H1 (cell line): ENCODE measurements around the gene SEC61A1. TPM values are rescaled to one million over a fixed set of nuclear protein-coding genes. Genes with fewer than 3 reads are reported as not detected.

Experiments used
- ATF3 ChIP-seq: IDR thresholded peaks from 2 replicates; pipeline ENCODE4 v1.6.1; 2011; ENCODE audit warnings: low read depth, mild to moderate bottlenecking, low read length; ENCODE audit not compliant: insufficient read depth
- BACH1 ChIP-seq: IDR thresholded peaks from 2 replicates; pipeline ENCODE4 v1.6.1; 2012; ENCODE audit warnings: low read length, improper control_type of control experiment
- BRCA1 ChIP-seq: IDR thresholded peaks from 2 replicates; pipeline ENCODE4 v1.6.1; 2012; ENCODE audit warnings: low read depth, low read length, improper control_type of control experiment
- CBX8 ChIP-seq: fragments of 300-800, 300-1000 bp; sonication (generic); IDR thresholded peaks from 2 replicates; pipeline ENCODE4 v1.7.1; 2016; ENCODE audit warnings: low read depth, low read length, borderline replicate concordance
- CREB1 ChIP-seq: IDR thresholded peaks from 2 replicates; pipeline ENCODE4 v1.6.1; 2012; ENCODE audit warnings: inconsistent platforms
- CTBP2 ChIP-seq: IDR thresholded peaks from 2 replicates; pipeline ENCODE4 v1.7.0; 2011; ENCODE audit warnings: borderline replicate concordance, mild to moderate bottlenecking, moderate library complexity, mixed read lengths, low read length; ENCODE audit not compliant: insufficient read depth, insufficient read length
- E2F6 ChIP-seq: IDR thresholded peaks from 2 replicates; pipeline ENCODE4 v1.6.1; 2012; ENCODE audit warnings: inconsistent platforms
- GABPA ChIP-seq: IDR thresholded peaks from 2 replicates; pipeline ENCODE4 v1.6.1; 2011; ENCODE audit warnings: mild to moderate bottlenecking, low read length, moderate library complexity, borderline replicate concordance; ENCODE audit not compliant: insufficient read depth
- GTF2F1 ChIP-seq: IDR thresholded peaks from 2 replicates; pipeline ENCODE4 v1.6.1; 2012; ENCODE audit warnings: low read depth, low read length, improper control_type of control experiment, borderline replicate concordance
- MAFK ChIP-seq: IDR thresholded peaks from 2 replicates; pipeline ENCODE4 v1.6.1; 2012; ENCODE audit warnings: low read depth, mild to moderate bottlenecking, improper control_type of control experiment, low read length
- MAX ChIP-seq: IDR thresholded peaks from 2 replicates; pipeline ENCODE4 v1.6.1; 2012; ENCODE audit warnings: inconsistent platforms
- NRF1 ChIP-seq: IDR thresholded peaks from 2 replicates; pipeline ENCODE4 v1.6.1; 2011; ENCODE audit warnings: mild to moderate bottlenecking, low read depth, low read length, improper control_type of control experiment
- RFX5 ChIP-seq: IDR thresholded peaks from 2 replicates; pipeline ENCODE4 v1.6.1; 2011; ENCODE audit warnings: low read depth, low read length, improper control_type of control experiment, borderline replicate concordance
- RXRA ChIP-seq: IDR thresholded peaks from 2 replicates; pipeline ENCODE4 v1.6.1; 2011; ENCODE audit warnings: low read depth, mild to moderate bottlenecking, low read length, moderate library complexity; ENCODE audit not compliant: insufficient read depth
- SP1 ChIP-seq: IDR thresholded peaks from 2 replicates; pipeline ENCODE4 v1.6.1; 2011; ENCODE audit warnings: low read depth, low read length
- SP4 ChIP-seq: IDR thresholded peaks from 2 replicates; pipeline ENCODE4 v1.6.1; 2012; ENCODE audit warnings: low read length, inconsistent platforms
- TCF12 ChIP-seq: IDR thresholded peaks from 2 replicates; pipeline ENCODE4 v1.6.1; 2011; ENCODE audit warnings: low read depth, mild to moderate bottlenecking, low read length
- USF2 ChIP-seq: IDR thresholded peaks from 2 replicates; pipeline ENCODE4 v1.6.1; 2011; ENCODE audit warnings: low read length, improper control_type of control experiment
- YY1 ChIP-seq: IDR thresholded peaks from 2 replicates; pipeline ENCODE4 v1.6.1; 2011; ENCODE audit warnings: low read depth, mild to moderate bottlenecking, low read length
- polyA plus RNA-seq, 7 experiments: library from polyadenylated mRNA; depleted of rRNA in 3 of 7; stranded (reverse) in 5 of 7; unstranded in 2 of 7; fragments of >200 nt in 5 of 7; fragments of 200-250 nt in 2 of 7; gene quantifications; 1 replicate in 5 of 7; 2 replicates in 1 of 7; 4 replicates in 1 of 7; pipeline versions ENCODE4 v1.2.1 to v1.2.3, GENCODE V29; 2011 to 2013; ENCODE audit warnings: missing spikeins in 2 of 7, mixed read lengths in 2 of 7
- total RNA-seq: library from RNA; stranded (reverse); fragmentation: NEBNext Ultra II Directional; extraction: Animal tissue kit (Norgen Biotek cat#: 25700); gene quantifications from 2 replicates; pipeline ENCODE4 v1.2.1, GENCODE V29; 2021

The SEC61A1 gene
- total and polyA plus RNA-seq, 2 of the 8 experiments (the other 6 are each of a cell fraction or from before 2014, with no cell fraction given) = 133 to 165 TPM

- TF ChIP-seq ATF3 (no peak), USF2 (no peak), GABPA (no peak), BRCA1 (no peak), MAX (no peak), SP4 (no peak), YY1 (no peak), RXRA (no peak), CTBP2 (no peak), RFX5 (no peak), CREB1 (no peak), TCF12 (no peak), E2F6 (no peak), GTF2F1 (no peak), SP1 (no peak), MAFK (no peak), CBX8 (no peak), NRF1 (no peak), BACH1 (no peak)
Measured at GRCh38 chr3:128033102-128033501, 19.1 kb upstream of the SEC61A1 start (continued).
